ENCODE data around the gene IL23R.

IL23R gene

DNA sequence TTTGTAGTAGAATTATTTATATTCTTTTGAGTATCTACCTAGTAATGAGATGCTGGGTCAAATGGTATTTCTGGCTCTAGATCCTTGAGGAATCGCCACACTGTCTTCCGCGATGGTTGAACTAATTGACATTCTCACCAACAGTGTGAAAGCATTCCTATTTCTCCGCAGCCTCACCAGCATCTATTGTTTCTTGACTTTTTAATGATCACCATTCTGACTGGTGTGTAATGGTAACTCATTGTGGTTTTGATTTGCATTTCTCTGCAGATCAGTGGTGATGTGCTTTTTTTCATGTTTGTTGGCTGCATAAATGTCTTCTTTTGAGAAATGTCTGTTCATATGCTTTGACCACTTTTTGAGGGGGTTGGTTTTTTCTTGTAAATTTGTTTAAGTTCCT, 15.3 kb upstream of the IL23R start:
- DNase-seq = no peak

DNA sequence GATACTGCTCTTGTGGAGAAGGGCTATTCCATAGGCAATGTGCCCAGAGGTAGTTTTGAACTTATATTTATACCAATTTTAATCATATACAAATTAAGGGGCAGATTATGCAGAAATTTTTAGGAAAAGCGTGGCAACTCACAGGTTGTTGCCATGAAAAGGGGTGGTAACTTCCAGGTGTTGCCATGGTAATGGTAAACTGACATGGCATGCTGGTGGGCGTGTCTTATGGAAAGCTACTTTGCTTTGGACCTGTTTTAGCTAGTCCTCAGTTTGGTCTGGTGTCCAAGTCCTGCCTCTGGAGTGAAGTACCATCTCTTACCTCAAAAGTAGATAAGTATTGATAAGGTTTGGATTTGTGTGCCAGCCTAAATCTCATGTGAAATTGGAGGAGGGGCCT, 7.9 kb upstream of the IL23R start:
- peak in 1 of 2 experiments; percentile 42 for DNase-seq

DNA sequence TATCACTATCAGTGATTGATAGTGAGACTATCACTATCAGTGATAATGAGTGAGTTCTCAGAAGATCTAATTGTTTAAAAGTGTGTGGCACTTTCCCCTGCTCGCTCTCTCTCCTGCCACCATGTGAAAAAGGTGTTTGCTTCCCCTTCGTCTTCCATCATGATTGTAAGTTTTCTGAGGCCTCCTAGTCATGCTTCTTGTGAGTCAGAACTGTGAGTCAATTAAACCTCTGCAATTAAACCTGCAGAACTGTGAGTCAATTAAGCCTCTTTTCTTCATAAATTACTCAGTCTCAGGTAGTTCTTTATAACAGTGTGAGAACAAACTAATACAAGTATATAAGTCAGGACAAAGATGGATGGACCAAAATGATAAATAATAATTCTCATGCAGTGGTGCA, 7.0 kb upstream of the IL23R start:
- peak in 1 of 2 experiments; percentile 56 for DNase-seq

DNA sequence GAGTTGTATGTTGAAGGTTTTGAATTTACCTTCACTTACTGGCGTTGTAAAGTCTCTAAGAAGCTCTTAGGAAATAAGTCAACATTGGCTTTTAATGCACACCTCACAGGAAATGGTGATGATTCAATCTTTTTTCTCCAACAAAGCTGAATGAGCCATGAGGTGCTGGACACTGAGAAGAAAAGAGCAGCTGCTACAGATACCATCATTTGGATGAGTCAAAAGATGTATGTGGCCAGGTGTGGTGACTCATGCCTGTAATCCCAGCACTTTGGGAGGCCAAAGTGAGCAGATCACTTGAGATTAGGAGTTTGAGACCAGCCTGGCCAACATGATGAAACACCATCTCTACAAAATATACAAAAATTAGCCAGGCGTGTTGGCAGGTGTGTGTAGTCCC, 3.3 kb upstream of the IL23R start:
- peak; percentile 36 to 61 for DNase-seq

DNA sequence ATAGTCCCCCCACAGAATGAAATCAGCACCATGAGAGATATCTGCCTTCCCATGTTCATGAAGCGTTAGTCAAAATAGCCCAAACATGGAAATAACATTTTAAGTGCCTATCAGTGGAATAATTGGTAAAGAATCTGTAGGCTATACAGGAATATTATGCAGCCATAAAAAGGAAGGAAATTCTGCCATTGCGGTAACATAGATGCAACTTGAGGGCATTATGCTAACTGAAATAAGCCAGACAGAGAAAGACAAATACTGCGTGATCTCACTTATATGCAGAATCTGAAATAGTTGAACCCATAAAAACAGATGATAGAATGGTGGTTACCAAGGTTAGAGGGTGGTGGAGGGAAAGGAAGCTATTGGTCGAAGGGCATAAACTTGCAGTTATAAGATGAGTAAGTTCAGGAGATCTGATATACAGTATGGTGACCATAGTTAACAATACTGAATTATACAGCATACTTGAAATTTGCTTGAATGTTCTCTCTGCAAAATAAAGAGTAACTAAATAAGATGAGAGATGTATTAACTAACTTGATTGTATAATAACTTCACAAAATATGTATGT, 699 bp upstream of the IL23R start:
- DNase-seq = no peak

DNA sequence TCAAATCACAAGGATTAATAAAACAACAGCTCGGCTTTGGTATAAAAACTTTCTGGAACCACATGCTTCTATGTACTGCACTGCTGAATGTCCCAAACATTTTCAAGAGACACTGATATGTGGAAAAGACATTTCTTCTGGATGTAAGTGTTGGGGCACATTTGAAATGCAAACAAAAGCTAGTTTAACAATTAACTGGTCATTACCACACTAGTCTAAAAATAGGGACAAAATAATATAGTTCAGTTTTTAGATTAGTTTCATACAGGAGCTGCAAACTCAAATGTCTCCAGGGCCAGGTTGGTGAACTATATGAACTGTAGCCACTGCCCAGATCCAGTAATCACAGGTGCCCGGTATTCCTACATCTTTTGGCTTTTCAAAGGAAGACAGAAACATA, 3.2 kb downstream of the IL23R start:
- DNase-seq = no peak

DNA sequence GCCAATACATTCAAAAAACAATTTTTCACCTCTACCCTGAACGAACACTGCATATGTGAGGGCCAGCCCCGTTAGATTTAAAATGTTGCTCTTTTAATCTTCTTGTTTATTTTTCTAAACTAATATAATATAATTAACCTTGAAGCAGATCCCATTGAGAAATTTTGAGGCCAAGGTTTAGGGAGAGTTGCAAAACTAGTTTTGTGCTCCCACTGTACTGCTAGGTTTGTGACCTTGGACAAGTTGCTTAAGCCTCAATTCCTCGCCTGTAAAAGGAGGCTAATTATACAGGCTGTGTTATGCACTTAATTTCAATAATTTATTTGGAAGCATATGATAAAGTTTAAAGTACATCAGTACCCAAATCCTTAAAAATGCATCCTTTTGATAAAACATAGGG, 3.7 kb downstream of the IL23R start:
- DNase-seq = no peak

DNA sequence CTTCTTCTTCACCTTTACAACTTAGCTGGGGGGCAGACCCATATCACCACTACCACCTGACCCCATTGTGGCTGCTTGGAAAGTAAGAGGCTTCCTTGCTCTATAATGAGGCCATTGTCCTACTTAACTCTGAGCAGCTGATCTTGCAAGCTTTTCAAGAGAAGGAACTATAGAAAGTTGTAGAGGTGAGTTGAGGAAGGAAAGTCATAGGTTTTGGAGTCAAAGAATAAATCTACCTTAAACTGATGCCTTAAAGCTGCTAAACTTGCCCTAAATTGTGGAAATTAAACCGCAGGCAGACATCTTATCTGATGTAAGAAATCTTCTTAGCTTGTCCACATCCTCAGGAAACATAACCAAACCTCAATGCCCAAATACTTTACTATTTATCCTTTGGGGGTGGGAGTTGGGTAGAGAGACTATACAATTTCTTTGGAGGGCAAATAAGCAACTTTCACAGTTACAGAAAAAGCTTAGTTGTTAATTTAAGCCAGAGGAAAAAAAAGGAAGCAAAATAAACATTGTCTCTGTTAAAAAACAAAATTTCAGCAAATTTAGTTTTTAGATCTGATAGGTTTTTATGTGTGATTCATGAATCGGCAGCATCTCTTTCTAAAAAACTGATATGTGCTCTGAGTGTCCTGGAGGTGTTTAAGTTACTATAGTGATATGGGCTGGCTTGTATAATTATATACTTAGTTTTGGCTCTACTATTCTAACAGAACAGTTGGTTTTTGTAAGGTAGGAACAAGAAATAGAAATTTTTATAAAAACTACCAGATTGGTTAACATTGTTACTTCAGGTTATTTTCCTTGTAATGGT, 4.7 kb downstream of the IL23R start:
- DNase-seq = no peak

DNA sequence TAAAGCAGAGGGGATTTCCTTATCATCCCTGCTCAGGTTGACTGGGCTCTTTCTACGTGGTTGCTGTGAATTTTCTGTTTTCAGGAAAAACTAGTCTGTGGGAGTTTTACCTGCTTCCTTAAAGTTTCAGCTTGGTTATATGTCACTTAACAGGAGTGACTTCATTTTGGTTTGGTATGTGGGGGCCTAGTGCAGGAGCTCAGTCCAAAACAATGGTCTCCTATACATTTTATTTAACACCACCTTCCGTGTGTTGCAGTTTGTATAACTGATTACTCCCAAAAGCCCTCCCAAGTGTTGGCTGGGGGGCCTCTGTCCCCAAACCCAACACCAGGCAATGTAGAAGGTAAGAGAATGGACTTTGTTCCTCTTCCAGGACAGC, 5.3 kb downstream of the IL23R start:
- DNase-seq = peak in 1 of 2 experiments; percentile 32

DNA sequence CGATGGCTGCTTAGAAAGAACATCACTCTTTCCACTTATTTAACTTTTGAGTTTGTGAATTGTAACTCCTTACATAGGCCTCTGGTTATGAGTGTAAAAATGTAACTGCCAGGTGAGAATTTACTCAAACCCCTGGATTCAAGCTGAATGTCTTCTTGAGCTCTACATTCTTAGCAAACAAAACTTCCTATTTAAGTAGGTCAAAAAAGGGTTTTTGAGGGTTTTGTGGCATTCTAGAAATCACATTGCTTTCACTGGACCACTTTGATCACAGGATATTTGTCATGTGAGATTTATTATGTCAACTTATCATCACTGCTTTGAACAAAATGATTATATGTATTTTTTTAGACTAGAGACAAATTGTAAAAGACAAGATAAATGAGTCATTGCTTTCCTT, 5.7 kb downstream of the IL23R start:
- no peak for DNase-seq

DNA sequence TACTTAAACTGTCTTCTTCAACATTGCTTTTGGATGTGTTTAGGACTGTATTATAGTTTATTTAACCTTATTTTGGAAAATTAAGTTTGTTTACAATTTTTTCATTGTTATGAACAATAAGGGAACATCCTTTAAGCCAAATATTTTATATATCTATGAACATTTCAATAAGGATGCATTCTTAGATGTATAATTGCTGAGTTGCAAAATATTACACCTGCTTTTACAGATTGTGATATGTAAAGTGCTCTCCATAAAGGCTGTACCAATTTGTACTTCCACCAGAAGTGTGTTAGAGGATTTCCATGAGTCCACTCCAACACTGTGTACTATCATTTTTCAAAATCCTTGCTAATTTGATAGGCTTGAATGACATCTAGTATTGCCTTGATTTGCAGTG, 7.7 kb downstream of the IL23R start:
- no peak for DNase-seq

DNA sequence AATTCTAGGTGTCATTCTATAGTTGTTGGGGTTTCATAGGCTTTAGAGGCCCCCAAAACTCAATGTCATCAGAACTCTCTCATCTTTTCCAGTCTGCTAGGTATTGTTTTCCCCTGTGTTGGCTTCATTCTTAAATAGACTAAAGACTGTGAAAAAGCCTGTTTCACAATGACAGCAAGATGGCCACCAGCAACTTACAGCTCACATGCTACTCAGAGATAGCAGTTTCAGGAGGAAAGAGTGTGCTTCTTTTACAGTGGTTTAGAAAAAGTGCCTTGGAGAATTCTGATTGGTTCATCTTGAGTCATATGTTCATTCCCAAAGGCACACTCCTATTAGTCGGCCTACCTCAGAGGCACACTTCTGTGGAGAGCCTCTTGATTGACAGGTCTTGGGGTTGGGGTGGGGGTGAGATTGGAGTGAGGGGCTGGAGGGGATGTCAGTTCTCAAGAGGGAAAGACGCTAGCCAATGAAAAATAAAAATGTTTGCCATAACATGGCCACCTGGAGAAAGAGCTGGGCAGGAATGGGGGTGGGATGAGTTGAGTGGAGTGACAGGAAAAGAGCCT, 8.5 kb downstream of the IL23R start:
- peak in 1 of 2 experiments; percentile 32 for DNase-seq

DNA sequence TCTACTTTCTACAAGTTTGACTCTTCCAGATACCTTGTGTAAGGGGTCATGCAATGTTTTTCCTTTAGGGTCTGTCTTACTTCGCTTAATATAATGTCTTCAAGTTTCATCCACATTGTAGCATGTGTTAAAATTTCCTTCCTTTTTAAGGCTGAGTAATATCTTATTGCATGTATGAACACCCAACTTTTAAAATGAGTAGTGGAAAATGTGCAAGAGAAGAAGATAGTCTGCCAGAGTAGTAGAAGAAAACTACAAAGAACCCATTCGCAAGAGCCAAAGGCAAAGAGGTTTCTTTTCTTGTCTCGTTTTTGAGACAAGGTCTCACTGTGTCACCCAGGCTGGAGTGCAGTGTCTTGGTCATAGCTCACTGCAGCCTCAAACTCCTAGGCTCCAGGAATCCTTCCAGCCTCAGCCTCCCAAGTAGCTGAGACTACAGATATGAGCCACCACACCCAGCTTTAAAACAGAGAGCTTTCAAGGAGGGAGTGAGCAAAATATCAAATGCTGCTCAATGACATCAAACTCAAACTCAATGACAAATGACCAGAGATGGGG, 9.4 kb downstream of the IL23R start:
- DNase-seq = peak in 1 of 2 experiments; percentile 36

DNA sequence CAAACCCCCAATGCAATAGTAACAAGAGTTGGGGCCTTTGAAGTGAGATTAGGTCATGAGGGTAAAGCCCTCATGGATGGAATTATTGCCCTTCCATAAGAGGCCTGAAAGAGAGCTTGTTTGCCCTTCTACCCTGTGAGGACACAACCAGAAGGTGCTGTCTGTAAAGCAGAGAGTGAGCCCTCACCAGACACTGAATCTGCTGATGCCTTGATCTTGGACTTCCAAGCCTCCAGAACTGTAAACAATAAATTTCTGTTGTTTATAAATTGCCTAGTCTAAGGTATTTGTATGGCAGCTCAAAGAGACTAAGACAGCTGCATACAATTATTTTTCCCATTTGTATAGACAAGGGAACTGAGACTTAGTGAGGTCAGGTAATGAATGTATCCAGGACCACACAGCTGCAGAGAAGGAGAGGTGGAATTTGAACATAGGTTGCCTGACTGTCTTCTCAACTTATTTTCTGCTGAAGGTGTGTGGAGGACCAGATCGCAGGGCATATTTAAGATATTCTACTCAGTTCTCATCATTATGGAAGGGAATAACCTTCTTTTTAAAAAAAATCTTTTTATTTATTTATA, 18.7 kb downstream of the IL23R start:
- no peak for DNase-seq

DNA sequence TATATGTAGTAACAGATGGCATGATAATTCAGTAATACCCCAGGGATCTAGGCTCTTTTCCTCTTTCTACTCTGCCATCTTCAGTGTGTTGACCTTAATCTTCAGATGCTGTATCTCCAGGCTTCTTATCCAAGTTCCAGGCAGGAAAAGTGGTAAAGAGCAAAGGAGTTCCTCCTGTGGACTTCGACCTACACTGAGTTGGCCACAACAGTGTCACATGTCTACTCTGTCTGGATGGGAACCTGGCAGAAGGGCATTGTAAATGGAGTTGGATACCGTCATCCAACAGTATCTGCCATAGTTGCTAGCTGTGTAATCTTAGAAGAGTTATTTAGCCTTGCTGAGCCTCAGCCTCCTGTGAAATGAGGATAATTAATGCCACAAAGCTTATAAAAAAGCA, 21.9 kb downstream of the IL23R start:
- DNase-seq = no peak

DNA sequence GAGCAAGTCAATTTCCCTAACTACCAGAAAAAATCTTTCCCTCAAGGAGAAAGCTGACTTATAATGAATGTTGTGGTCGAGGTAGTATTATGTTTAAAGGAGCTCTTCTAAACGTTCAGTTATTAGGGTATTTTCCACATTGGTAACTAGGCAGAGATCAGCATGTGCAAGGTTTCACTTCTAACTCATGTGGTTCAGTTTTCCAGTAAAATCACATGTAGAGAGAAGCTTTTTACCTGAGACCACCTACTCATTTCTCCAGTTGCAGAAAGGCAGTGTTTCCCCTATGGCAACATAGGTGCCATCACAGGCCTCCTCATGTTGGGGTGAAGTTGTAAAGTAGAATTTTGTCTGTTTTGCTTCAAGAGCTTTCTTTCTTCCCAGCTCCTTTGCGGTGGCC, 23.7 kb downstream of the IL23R start:
- no peak for DNase-seq

DNA sequence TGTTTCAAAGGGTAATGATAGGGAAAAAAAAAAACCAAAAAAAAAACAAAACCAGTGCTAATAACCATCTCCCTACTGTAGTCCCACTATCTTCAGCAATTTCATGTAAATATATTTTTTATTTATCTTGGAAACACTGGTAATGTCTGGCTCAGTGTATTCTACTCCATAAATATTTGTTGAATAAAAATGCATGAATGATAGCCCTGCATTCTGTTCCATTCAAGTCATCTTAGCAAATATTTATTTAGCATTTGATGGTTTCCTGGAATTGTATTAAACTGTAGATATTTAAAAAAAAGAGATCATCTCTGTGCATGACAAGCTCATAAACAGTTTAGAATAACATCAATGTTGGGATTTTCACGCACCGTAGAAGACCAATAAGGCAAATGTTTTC, 24.2 kb downstream of the IL23R start:
- no peak for DNase-seq

DNA sequence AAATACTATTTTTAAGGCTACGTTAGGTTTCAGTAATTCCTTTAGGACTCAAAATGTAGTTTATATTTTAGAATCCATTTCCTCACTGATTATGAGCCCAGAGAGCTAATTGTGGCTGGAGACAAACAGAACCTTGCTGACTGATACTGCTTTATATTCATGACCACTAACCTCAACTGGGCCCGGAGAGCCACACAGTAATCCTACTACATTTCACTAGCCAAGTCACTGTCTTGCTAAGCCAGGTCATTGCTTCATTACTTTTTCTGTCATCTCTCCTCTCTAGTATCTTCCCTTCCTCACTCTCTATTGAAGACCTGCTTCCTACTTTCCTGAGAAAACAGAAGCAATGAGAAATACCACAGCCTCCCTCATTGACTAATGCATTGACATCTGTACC, 24.7 kb downstream of the IL23R start:
- peak in 1 of 2 experiments; percentile 39 for DNase-seq

DNA sequence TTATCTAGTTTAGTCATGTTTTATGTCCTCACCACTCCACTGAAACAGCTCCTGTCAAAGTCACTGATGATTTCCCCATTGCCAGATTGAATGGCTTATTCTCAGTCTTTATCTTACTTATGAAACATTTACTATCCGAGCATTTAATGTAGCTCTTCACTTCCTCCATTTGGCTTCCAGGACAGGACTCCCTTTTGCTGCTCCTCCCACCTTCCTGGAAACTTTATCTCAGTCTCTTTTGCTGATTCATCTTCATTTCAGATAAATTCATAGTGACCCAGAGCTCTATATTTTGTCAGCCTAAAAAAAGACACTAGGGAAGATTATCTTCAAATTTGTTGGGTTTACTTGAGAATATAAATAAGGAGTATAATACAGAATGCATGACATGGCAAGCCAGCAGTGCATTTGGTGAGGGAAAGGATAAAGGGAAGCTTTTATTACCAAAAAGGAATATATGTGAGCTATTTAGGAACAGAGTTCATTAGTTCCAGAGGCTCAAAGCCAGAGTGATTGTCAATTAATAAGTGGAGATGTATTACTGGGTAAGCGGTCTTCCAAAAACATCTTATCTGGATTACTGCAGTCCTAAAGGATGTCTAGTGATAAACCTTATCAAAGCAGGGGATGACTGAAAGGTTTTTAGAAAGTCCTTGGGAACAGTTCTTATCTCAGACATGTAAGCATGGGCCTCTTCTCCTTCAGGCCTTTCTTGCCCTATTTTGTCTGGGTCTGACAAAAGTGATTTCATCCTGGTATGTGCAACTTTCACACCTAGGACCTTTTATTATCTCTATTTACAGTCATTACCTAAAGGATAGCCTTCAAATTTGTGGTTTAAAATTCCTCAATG, 25.6 kb downstream of the IL23R start:
- DNase-seq = no peak

DNA sequence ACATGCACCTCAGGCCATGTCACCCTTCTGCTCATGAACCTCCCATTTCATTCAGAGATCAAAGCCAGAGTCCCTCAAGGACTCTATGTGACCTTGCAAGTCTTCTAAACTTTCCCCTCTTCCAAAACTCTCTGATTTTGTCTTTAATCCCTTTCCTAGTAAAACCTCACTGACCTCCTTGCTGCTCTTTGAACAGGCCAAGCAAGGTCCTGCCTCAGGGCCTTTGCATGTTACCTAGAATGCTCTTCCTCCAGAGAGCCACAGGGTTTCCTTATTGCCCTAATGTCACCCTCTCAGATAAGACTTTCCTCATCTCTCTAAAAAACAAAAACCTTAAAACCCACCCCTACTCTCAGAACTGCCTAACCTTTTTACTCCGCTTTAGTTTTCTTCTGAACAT, 26.6 kb downstream of the IL23R start:
- no peak for DNase-seq

DNA sequence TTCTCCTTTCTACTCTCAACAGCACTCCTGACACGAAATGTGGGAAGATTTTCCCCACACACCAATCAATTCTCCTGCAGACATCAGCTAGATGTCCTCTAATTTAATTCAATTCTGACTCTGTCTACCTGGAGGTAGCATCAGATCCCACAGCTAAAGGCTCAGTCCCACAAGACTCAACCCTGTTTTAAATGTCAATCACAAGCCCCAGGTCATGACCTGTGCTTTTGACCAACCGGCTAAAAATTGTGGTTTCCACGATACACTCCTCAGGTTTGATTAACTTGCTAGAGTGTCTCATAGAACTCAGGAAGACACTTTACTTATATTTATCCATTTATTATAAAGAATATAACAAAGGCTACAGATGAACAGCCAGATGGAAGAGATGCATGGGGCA, 27.4 kb downstream of the IL23R start:
- no peak for DNase-seq

DNA sequence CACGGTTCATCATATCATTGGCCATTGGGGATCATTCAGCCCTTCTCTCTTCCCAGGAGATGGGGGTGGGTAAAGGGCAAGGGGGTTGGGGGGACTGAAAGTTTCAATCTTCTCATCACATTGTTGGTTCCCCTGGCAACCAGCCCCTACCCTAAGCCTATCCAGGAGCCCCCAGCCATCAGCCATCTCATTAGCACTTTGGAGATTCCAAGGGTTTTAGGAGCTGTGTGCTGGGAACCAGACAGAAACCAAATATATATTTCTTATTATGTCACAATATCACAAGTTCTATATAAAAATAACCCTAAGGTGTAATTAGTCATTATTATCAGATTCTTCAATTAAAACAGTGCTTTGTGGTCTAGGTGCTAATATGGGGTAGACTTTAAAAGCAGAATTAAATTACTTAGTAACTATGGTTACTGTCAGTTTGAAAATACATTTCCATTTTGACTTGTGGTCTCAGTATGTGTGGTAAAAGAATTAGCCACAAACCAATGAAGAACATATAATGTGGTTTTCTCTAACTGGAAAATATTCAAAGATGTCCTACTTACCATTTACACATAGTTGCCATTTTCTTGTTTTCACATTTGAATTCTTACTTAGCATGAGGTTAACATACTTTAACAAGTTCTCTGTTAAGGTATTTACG, 28.1 kb downstream of the IL23R start:
- DNase-seq = no peak

Data from activated CD4-positive, alpha-beta T cell treated with anti-CD3 and anti-CD28 coated beads, Interleukin-2, amount 50 U/mL, for 48 hours (primary cell).